ENCODE measurements around the gene CMIP.
A peak's percentile ranks its signal among the peaks of the same experiment; 100 is the strongest.

The CMIP gene

DNA sequence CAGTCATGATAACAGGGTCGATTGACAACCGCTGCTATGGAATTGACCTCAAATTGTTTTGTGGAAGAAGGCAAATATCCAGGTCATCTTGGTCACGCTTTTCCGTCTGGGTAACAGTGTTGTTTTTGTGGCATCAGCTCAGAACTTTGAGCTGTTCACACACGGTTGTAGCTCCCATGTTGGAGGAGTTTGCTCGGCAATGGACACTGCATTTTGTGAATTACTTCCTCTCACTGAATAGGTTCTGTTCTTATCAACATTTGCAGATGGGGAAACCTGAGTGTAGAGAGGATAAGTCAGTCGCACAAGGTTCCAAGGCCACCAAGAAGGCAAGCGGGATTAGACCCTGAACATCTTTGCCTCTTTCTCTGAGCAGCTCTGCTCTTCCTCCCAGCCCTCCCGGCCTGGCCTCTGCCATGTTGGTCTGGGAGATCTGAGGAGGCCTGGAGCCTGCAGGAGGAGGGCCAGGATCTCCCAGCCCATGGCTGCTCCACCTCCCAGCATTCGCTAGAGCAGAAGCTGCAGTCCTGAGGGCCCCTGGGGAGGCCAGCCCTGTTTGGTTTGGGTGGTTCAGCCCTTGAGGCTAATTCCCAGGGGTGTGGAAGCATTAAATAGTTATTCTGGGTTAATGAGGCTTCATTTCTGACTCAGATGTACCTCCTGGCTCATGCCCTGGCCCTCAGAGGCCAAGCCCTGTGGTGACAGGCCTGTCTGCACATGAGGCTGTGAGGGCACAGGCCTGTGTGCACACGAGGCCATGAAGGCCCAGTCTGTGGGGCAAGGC is 180.3 kb downstream of the CMIP start:
- Histone ChIP-seq H3K36me3 (peaks cover 24 to 81% (median 45%) of the 10 kb centered on the region in 11 experiments), H3K27me3 (no peaks in the 10 kb centered on the region), H3K27ac (peak overlapping the region in 5 of 11 experiments; percentile 13 to 65 (median 60); a peak in 6 of 22 replicates), H3K4me3 (no peak overlapping the region), H3K4me1 (peaks cover 22 to 55% (median 44%) of the 10 kb centered on the region in 10 experiments), H3K9ac (peak overlapping the region in 9 of 11 experiments; percentile 9 to 67 (median 44); a peak in 13 of 22 replicates), H3K9me3 (replicated peaks in 1 of 11) (no peaks in the 10 kb centered on the region), H3K4me2 (peak overlapping the region; percentile 29 to 83 (median 62)), H4K20me1 (peaks cover 71 to 100% (median 100%) of the 10 kb centered on the region in 11 experiments)
- no peak for TF ChIP-seq Cebpa-rat (IDR thresholded peaks at IDR 0.05)

DNA sequence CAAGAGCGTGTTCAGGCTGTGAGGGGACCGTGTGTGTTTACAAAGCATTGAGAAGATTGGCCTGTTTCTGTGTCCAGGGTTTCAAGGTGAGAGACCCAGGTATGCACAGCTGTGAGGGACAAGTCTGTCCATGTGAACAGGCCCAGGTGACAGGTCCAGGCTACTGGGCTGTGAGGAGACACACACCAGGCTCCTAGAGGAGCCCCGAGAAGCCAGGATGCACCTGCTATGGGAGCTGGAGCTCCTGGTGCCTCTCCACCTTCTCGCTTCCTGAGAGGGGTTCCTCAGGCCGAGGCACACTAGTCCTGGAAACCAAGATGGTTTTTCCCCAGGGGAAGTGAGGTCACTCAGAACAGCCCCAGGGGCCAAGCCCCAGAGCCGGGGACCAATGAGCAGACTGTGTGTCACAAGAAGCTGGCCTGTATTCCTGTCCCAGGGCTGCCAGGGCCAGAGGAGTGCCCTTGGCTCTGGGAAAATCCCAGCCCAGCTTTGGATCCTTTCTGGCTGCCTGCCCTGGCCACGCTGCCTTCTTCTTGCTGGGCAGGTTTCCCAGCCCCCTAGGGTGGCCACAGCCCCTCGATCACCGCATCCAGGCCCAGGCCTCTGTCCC is 181.0 kb downstream of the CMIP start:
- Histone ChIP-seq H4K20me1 (peaks cover 71 to 100% (median 100%) of the 10 kb centered on the region in 11 experiments), H3K4me1 (peaks cover 29 to 62% (median 51%) of the 10 kb centered on the region in 10 experiments), H3K4me2 (peak overlapping the region; percentile 29 to 83 (median 62)), H3K9me3 (replicated peaks in 1 of 11) (no peaks in the 10 kb centered on the region), H3K27me3 (no peaks in the 10 kb centered on the region), H3K36me3 (peaks cover 23 to 80% (median 45%) of the 10 kb centered on the region in 11 experiments), H3K27ac (peak overlapping the region in 8 of 11 experiments; percentile 13 to 65 (median 38); a peak in 11 of 22 replicates), H3K4me3 (no peak overlapping the region), H3K9ac (peak overlapping the region in 7 of 11 experiments; percentile 19 to 67 (median 49); a peak in 13 of 22 replicates)
- no peak for TF ChIP-seq Cebpa-rat (IDR thresholded peaks at IDR 0.05)

DNA sequence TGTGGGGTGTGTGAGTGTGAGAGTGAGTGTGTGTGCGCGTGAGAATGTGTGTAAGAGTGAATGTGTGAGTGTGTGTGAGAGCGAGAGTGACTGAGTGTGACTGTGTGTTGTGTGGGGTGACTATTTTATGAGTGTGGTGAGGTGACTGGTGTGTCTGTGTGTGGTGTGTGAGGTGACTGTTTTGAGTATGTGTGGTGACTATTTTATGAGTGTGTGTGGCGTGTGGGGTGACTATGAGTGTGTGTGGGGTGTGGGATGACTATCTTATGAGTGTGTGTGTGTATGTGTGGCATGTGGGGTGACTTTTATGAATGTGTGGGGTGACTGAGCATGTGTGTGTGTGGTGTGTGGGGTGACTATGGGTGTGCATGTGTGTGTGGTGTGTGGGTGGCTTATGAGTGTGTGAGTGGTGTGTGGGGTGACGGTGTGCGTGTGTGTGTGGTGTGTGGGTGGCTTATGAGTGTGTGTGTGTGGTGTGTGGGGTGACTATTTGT is 181.6 kb downstream of the CMIP start:
- H3K27ac ChIP-seq: peak overlapping the region in 7 of 11 experiments; percentile 16 to 65 (median 41); a peak in 9 of 22 replicates
- H3K9ac ChIP-seq: peak overlapping the region in 6 of 11 experiments; percentile 25 to 67 (median 50); a peak in 9 of 22 replicates
- H3K4me1 ChIP-seq: peaks cover 35 to 68% (median 57%) of the 10 kb centered on the region in 10 experiments
- H3K36me3 ChIP-seq: peaks cover 17 to 75% (median 39%) of the 10 kb centered on the region in 11 experiments
- peaks cover 71 to 100% (median 100%) of the 10 kb centered on the region in 11 experiments for H4K20me1 ChIP-seq
- no peaks in the 10 kb centered on the region for H3K9me3 ChIP-seq (replicated peaks in 1 of 11)
- no peak overlapping the region for H3K4me3 ChIP-seq
- TF ChIP-seq Cebpa-rat (IDR thresholded peaks at IDR 0.05): no peak
- H3K27me3 ChIP-seq: no peaks in the 10 kb centered on the region
- peak overlapping the region in 9 of 11 experiments; percentile 49 to 83 (median 62); a peak in 16 of 22 replicates for H3K4me2 ChIP-seq

DNA sequence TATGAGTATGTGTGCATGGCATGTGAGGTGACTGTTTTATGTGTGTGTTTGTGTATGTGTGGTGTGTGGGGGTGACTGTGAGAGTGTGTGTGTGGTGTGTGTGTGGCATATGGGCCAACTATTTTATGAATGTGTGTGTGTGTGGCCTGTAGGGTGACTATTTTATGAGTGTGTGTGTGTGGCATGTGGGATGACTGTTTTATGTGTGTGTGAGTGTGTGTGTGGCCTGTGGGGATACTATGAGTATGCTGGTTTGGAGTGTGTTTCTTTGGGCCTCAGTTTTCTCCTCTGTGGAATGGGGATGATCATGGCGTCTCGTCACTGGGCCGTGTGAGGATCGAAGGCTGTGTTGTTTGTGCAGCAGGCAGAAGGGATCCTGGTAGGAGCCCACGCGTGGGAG is 182.4 kb downstream of the CMIP start:
- no peak overlapping the region for H3K4me3 ChIP-seq
- peak overlapping the region in 2 of 11 experiments; percentile 63 to 65; a peak in 3 of 22 replicates for H3K27ac ChIP-seq
- TF ChIP-seq Cebpa-rat (IDR thresholded peaks at IDR 0.05): no peak
- peaks cover 71 to 100% (median 100%) of the 10 kb centered on the region in 11 experiments for H4K20me1 ChIP-seq
- H3K4me1 ChIP-seq: peaks cover 43 to 76% (median 65%) of the 10 kb centered on the region in 10 experiments
- peaks cover 9 to 67% (median 31%) of the 10 kb centered on the region in 11 experiments; a peak in 21 of 22 replicates for H3K36me3 ChIP-seq
- no peak overlapping the region; a peak in 1 of 22 replicates for H3K9ac ChIP-seq
- no peaks in the 10 kb centered on the region for H3K27me3 ChIP-seq
- H3K9me3 ChIP-seq (replicated peaks in 1 of 11): no peaks in the 10 kb centered on the region
- no peak overlapping the region for H3K4me2 ChIP-seq

DNA sequence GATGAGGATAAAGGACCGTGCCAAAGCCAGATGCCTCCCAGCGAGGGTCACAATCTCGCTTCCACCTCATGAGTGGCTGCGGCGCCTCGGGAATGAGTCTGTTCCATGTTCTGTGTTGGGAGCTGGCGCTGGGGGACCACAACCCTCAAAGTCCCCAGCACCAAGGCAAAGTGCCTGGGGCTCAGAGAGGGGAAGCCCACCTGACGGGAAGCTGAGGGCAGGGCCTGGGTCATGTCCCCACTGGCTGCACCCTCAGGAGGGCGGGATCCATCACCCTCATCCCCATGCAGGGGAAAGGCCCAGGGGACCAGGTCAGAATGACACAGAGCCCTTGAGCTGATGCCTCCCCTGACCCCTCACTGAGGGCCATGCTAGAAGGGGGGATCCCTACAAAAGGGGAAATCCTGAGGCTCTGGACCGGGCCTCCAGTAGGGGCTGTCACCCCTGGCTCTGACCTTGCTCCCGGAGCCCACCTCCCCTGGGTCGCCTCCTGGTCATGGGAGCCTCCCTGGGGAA is 183.2 kb downstream of the CMIP start:
- H3K27me3 ChIP-seq: no peaks in the 10 kb centered on the region

DNA sequence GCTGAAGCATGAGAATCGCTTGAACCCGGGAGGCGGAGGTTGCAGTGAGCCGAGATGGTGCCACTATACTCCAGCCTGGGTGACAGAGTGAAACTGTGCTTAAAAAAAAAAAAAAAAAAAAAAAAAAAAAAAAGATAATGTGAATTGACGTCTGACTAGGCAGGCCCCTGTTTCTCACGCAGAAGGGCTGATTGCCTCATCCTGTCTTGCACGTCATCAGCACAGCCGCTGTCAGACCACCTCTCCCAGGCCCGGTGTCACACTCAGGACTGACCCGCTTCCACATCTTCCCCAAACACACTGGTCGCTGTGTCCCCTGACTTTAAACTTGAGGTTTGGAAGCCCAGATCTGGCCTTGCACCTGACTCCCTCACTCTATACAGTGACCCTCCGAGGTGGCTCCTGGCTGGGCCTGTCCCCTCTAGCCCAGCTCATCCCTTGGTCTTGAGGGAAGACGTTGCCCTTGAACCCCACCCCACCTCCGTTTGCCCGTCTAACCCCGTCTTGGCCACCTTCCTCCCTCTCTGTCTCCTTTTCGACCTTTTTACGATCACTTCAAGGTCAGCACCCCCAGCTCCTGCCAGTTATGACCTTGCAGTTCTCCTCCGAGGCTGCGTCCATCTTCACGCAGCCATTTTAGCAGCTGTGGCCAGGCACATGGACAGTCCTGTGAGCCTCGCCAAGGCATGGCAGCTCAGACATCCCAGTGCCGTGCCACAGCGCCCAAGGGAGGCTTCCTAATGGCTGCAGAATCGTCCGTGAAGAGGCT is 184.6 kb downstream of the CMIP start:
- H3K4me1 ChIP-seq: peaks cover 65 to 90% (median 84%) of the 10 kb centered on the region in 10 experiments
- TF ChIP-seq Cebpa-rat (IDR thresholded peaks at IDR 0.05): no peak
- no peaks in the 10 kb centered on the region for H3K9me3 ChIP-seq (replicated peaks in 1 of 11)
- H3K27me3 ChIP-seq: no peaks in the 10 kb centered on the region
- H4K20me1 ChIP-seq: peaks cover 79 to 100% (median 100%) of the 10 kb centered on the region in 11 experiments
- peaks cover 0 to 62% (median 18%) of the 10 kb centered on the region in 11 experiments; a peak in 14 of 22 replicates for H3K36me3 ChIP-seq
- H3K4me3 ChIP-seq: no peak overlapping the region
- H3K9ac ChIP-seq: no peak overlapping the region
- peak overlapping the region in 2 of 11 experiments; percentile 16 to 50; a peak in 2 of 22 replicates for H3K27ac ChIP-seq
- H3K4me2 ChIP-seq: peak overlapping the region in 9 of 11 experiments; percentile 63 to 97 (median 87); a peak in 17 of 22 replicates

More for the DNA sequence above, 183.2 kb downstream of the CMIP start:
- no peaks in the 10 kb centered on the region for H3K9me3 ChIP-seq (replicated peaks in 1 of 11)
- no peak overlapping the region for H3K9ac ChIP-seq
- no peak overlapping the region for H3K4me2 ChIP-seq
- 0 out of 22 replicates have a peak overlapping the region, but pooled peaks of 1 of the 11 experiments have one; percentile 0 for H3K27ac ChIP-seq
- peaks cover 1 to 60% (median 24%) of the 10 kb centered on the region in 11 experiments; a peak in 19 of 22 replicates for H3K36me3 ChIP-seq
- peaks cover 71 to 100% (median 100%) of the 10 kb centered on the region in 11 experiments for H4K20me1 ChIP-seq
- no peak for TF ChIP-seq Cebpa-rat (IDR thresholded peaks at IDR 0.05)
- no peak overlapping the region for H3K4me3 ChIP-seq
- H3K4me1 ChIP-seq: peaks cover 50 to 83% (median 73%) of the 10 kb centered on the region in 10 experiments

DNA sequence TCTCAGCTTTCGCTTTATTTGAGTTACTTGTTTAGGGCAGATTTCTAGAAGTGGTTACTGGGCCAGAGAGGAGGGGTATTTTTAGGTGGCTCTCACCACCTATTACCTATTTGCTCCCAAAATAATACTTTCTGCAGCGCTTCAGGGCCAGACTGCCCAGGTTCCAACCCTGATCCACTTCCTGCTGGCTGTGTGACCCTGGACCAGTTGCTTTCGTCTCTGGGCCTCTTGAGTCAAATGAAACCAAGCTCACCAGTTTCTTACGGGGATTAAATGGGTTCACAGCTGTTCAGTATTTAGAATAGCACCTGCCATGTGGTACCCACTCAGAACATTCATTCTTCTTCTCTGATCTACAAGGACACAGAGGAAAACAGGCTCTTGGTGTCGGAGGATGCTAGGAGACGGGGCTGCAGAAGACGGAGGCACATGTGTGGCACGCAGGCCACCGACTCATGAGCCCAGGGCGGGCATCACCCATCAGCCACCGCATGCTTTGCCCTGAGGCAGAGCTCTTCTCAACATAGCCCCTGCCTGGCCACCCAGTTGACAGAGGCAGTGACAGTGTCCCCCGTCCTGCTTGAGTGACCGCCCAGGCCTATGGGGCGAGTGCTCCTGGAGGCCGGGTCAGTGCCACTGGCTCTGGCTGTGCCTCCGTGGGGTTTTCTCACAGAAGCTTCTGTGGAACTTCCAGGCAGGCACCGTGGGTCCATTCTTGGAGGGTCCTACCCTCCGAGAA is 185.5 kb downstream of the CMIP start:
- H3K4me3 ChIP-seq: 0 out of 20 replicates have a peak overlapping the region, but pooled peaks of 1 of the 10 experiments have one; percentile 5
- no peaks in the 10 kb centered on the region for H3K27me3 ChIP-seq
- H4K20me1 ChIP-seq: peaks cover 79 to 100% (median 100%) of the 10 kb centered on the region in 11 experiments
- H3K9me3 ChIP-seq (replicated peaks in 1 of 11): no peaks in the 10 kb centered on the region
- peaks cover 67 to 90% (median 85%) of the 10 kb centered on the region in 10 experiments for H3K4me1 ChIP-seq
- H3K27ac ChIP-seq: peak overlapping the region in 3 of 11 experiments; percentile 50 to 56 (median 55); a peak in 4 of 22 replicates
- H3K36me3 ChIP-seq: peaks cover 0 to 60% (median 20%) of the 10 kb centered on the region in 11 experiments; a peak in 13 of 22 replicates
- H3K4me2 ChIP-seq: peak overlapping the region; percentile 63 to 98 (median 87); a peak in 21 of 22 replicates
- no peak for TF ChIP-seq Cebpa-rat (IDR thresholded peaks at IDR 0.05)
- peak overlapping the region in 8 of 11 experiments; percentile 17 to 64 (median 38); a peak in 10 of 22 replicates for H3K9ac ChIP-seq
